GM19372 (cell line): ENCODE measurements around the gene GALNT13.

ENCODE experiments used
- ATAC-seq: cut with Tn5 transposase; IDR thresholded peaks from one replicate; pipeline ENCODE4 v1.9.1; 2021; ENCODE audit warnings: mild to moderate bottlenecking, low read depth, moderate library complexity; ENCODE audit not compliant: unreplicated experiment

GALNT13 gene

DNA sequence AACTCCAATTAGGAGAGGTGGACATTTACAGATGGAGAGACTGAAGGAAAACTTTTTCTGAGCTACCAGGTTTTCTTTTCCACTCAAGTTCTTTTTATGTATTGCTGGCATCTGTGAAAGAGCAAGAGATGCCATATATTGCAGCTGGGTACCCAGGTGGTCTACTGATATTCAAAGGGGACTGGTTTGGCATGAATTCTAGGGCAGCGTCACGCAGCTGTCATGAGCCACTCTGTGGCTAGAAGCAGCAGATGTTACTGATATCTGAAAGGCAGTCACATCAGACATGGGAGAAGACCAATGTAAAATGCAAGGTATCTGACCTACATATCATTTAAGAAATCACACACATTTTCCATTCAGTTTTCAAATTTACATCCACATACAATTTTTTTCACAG, 408.8 kb downstream of the GALNT13 start:
- ATAC-seq, result no peak

DNA sequence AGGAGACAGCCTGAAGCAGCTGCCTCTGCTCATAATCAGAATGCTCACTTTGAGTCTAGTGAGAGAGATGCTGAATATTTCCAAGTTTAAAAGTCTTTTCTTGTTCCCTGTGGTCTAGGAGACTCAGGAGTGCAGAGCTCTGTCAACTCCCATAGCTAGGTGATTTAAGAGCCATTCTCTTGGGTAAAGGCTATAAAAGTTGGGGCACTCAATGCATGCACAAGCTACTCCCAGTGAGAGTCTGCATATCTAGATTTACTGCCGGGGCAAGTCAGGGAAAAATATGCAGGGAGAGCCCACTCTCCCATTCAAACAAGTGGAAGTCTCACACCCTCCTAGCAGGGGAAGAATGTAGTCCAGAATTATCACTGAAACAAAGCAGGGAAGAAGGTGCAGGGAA, 418.1 kb downstream of the GALNT13 start:
- no peak for ATAC-seq

DNA sequence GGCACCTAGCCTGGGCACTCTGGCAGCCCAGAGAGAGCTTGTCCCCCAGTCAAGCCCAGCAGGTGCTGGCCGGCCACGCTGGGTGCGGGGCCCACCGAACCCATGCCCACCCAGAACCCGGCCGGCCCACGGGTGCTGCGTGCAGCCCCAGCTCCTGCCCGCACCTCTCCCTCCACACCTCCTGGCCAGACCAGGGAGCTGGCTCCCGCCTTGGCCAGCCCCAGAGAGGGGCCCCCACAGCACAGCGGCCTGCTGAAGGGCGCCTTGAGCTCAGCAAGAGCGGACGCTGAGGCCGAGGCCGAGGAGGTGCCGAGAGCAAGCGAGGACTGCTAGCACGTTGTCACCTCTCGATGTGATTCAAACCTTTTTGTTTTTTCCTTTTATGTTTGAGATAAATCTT, 419.8 kb downstream of the GALNT13 start:
- no peak for ATAC-seq

DNA sequence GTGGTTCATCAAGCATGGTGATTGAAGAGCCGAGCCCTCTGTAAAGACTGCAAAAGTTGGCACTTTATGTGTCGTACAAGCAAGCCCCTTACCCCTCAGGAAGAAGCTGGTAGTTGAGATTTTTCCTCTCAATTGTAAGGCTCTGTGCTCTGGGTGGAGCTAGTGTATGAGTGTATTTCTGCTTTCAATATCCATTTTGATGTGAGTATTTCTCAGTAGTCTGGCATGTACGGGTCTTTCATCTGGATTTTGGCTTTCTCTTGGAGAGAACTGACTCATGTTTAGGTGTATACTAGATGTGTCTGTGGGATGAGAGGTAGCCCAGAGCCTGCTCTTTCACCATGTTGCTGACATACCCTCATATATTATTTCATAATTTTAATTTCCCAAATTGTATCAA, 420.2 kb downstream of the GALNT13 start:
- ATAC-seq, result no peak

DNA sequence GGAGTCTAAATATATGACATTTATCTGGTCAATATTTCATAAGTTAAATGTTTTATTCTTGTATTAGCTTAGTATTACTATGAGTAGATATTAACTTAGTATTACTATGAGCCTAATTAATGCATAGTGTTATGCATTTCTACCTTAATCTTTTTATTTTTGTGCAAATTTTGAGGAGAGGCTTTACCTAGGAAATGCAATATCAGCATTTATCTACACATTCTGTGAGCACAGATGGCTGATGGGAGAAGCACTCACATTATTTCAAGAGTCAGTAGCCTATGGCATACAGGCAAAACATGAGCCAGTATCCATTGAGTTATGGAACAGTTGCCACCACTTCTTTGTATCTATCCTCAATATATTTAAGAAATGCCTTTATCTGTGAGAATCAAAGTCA, 422.1 kb downstream of the GALNT13 start:
- ATAC-seq, result no peak

DNA sequence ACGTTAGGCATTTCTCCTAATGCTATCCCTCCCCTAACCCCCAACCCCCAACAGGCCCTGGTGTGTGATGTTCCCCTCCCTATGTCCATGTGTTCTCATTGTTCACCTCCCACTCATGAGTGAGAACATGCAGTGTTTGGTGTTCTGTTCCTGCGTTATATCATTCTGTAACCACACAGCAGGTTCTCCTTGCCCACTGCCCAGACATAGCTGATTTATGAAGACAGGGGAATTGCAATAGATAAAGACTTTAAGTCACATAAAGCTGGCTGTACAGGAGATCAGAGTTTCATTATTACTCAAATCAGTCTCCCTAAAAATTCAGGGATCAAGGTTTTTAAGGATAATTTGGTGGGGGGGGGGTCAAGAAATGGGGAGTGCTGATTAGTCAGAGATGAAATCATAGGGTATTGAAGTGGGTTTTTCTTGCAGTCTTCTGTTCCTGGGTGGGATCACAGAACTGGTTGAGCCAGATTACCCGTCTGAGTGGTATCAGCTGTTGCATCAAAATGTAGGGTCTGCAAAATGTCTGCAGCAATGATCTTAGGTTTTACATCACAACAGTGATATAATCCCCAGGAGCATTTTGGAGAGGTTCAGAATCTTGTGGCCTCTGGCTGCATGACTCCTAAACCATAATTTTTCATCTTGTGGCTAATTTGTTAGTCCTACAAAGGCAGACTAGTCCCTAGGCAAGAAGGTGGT, 434.7 kb downstream of the GALNT13 start:
- ATAC-seq, result no peak

DNA sequence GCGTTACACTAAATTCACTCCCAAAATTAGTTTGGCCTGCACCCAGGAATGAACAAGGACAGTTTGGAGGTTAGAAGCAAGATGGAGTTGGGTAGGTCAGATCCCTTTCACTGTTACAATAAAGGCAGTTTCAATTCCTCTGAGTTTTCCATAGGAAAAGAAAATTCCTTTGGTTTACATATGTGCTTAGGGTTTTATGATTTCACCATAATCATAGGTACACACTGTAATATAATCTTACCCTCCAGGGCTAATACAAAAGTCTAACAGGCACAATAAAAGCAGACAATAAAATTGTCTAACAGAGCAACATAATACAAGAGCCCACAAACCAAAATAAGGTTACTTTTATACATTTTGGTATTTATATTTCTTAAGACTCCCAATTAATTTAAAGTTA, 435.3 kb downstream of the GALNT13 start:
- ATAC-seq, result no peak

DNA sequence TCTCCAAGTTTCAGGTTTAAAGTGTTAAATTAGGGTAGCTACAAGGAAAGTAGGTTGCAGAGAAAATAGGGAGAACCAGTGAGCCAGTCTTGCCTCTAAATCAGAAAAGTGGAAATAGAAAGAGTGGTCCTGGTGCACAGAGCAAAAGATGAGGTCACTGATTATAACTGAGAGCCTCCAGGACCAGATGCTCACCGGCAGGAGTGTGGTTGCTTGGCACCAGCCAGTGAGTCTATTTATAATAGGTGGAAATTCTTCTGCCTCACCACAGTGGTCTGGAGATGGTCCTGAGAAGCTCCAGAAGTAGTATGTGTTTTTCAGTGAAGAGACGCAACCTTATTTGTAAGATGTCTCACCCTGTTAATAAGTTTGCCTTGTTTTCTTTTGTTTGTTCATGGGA, 452.9 kb downstream of the GALNT13 start:
- ATAC-seq, result no peak

DNA sequence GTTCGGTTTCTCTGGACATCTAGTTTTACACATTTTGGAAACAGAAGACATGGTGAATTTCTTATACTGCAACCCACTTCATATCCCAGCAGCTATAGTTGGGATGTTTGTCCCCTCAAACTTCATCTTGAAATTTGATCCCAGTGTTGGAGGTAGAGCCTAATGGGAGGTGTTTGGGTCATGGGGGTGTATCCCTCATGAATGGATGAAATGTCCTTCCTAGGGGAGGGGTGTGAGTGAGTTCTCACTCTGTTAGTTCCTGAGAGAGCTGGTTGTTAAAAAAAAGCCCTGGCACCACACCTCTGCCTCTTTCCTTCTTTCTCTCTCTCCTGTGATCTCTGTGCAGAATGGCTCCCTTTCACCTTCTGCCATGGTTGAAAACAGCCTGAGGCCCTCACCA, 457.8 kb downstream of the GALNT13 start:
- ATAC-seq, result no peak

DNA sequence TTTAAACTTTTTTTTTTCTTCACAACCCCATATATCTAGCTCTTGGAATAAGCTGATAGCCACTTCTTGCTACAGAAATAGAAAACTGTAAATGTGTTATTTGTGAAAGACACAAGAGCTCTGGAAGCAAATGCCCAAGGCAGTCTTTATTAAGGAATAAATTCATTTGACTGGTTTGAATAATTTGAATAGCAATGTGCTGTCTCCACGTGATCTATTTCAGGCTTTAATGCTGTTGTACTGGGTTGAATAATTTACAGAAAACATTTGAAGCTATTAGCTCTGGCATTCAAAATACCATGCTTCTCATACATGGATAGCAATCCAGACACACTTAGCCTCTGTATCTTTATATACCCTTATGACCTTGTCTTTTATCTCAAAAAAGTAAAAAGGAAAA, 460.1 kb downstream of the GALNT13 start:
- no peak for ATAC-seq

DNA sequence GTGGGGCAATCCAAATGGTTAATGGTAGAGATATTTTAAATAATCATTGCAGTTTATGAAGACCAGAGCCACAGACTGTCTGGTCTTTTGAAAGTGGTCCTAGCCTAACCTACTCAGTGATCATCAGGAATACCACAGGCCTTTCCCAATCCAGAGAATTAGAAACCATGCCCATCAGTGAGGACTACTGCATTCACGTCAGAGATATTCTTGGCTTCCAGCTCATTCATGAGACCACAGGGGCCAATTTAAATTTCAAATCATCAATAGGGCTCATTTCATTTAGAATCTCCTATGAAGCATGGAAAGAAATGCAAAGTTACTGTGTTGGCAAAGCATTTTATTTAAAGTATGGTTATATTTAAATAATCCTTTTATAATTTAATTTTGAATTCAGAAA, 464.5 kb downstream of the GALNT13 start:
- no peak for ATAC-seq

DNA sequence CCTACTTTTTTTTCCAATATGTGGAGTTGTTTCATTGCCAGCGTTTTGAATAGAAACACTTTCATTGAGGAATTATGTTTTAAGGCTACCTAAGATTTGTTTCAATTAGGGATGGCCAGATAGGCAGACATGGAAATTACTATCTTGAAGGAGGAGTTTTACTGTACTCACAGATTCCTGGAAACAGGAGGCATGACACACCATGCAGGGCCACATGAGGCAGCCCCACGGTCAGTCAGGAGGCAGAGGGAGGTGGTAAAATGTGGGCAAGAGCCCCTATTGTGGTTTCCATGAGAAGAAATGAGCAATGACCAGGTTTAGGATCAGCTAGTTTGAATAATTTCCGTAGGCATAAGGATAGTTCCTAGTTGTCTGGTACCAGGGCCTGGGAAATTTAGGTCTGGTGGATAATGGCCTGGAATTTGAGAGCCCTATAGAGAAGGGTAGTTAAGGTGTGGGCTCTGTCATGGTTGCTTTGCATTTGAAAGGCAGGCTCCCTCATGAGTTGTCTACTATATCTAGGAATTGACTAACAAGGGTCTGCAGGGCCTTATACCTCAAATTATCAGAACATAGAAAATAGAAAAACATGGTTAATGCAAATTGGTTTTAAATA, 466.7 kb downstream of the GALNT13 start:
- no peak for ATAC-seq

DNA sequence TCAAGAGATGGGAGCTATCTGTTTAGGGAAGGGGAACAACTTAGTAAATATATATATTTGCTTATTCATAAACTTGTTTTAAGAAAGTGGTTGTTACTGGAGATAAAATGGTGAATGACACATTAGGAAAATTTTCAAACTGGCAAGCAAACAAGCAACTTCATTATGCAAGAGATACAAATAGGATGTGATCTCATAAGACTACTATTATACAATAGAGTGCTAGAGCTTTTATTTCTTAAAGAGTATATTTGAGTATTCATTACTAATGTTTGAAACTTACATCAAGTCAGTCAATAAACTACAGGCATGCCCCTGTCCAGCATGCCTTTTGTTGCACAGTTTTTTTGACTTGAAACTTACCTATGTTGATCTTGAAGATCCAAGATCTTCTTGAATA, 471.6 kb downstream of the GALNT13 start:
- no peak for ATAC-seq

DNA sequence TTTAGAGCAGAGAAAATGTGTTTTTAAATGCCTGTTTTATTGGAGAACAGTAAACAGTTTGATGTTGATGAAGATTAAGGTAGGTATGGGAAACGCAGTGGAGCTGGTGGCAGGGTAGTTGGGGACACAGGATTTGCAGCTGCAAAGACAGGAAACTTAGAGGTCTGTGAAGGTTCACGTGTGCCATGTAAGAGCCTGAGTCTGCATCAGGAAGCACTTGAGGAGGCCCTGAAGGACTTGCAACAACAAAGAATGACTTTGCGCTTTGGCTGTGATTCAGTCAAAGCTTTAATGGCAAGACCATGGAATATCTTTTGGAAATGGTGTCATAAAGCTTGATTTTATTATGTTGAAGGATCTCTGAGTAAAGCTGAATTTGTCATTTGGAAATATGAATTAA, 479.2 kb downstream of the GALNT13 start:
- ATAC-seq, result no peak

DNA sequence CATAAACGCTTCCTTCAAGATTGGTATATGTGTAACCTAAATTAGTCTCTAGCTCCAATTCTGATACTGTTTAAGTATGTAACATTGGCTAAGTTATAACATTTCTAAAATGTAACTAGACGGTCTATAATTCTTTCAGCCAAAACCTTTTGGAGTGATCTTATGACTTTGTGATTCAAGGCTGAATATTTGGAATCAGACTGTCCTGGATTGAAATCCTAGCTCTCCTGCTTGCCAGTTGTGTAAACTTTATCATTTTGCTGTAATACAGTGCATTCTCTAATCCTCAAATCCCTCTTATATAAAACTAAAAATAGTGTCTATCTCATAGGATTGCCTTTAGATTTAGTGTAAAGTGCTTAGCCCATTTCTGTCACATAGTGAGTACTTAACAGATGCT, 489.6 kb downstream of the GALNT13 start:
- no peak for ATAC-seq

DNA sequence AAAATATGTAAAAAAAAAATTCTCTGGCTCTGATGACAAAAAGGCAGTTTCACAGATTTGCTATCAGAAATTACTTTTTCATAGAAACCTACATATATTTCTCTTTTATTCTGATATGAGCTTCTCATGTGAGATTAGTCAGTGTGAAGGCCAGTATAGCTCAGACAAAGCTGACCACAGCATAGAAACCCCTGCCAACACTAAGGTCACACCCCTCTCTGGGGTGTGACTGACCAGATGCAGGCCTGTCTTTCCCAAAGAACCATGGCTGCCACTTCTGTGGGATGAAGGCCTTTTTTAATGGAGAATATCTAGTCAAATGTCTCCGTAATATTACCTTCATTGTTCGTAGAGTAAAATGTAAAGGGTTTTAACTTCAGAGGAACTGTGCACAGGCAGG, 496.4 kb downstream of the GALNT13 start:
- ATAC-seq, result no peak

DNA sequence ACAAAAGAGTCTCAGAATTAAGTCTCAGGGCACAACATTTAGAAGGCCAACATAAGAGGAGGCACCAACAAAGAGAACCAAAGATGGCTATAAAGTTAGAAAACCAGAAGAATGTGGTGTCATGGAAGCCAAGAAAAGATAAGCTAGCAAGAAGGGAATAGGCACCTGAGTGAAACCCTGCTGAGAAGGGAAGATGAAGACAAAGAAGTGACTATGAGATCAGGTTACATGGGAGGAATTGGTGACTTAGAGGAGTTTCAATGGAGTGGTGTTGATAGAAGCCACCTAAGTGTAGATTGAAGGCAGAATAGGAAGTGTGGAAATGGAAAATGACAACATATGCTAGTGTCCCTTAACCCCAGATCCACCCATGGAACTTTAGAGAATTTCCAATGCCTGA, 499.2 kb downstream of the GALNT13 start:
- ATAC-seq, result no peak

DNA sequence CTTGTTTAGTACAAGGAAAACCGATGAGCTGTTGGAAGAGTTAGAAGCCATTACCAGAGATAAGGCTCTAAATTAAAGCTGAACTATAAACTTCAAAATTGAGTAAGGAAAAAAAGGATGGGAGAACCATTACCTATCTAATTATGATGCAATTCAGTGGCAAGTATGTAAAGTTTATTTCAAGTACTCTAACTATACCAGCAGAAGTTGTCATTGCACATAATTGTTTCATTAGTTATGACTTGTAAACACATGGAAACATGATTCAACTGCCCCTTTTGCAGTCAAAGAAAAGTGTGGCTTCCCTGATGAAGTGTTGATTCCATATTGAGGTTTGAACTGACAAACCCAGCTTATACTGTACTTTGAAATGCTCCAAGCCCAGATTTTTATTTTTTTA, 502.7 kb downstream of the GALNT13 start:
- ATAC-seq, result no peak

DNA sequence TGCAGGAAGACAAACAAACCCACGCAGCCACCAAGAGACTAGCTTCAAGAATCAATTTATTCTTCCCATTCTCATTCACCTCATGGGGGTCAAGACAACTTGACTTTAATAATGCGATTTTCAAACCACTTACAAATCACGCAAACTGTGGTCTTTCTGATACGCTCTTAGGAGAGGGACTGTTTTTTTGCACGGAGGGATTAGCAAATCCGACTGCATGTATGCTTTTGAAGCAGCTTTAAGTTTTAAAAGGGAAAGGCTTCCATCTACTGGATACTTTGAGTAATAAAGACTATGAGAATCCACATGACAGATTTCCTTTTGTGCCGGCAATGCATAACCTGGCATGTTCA, 503.8 kb downstream of the GALNT13 start:
- no peak for ATAC-seq

DNA sequence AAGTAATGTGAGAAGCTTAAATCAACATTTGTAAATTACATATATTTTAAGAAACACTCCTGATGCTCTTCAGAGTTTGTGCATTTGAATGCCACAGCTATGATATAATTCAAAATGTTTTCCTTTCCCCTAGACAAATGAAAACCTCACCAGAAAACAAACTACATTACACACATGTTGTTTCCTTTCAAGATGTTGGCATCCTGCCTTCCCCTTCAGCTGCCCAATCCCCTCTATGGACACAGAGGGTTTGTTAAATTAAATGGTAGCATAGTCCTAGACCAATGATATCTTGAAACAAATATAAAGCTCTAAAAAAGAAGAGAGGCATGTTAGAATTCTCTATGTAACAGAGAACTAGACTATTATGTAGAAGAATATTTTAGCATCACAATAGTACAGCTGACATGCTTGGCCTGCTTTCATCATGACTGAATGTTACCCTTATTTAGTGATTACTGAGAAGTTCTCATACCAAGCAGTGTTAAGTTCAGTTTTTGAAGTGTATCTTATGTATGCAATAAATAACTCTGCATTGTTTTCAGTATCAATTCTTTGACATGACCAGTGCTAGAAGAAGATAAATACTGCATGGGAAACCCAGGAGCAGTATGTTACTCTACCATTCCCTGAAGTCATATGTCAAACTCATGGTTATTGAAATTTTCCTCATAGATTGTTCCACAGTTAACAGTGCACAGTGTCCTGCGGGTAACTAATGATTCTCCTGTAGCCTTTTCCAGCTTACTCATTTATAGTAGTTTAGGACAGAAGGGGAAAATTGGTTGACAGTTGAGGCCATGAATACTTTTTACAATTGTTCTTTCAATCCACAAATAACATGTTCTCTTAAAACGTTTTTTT, 510.4 kb downstream of the GALNT13 start:
- ATAC-seq, result no peak

DNA sequence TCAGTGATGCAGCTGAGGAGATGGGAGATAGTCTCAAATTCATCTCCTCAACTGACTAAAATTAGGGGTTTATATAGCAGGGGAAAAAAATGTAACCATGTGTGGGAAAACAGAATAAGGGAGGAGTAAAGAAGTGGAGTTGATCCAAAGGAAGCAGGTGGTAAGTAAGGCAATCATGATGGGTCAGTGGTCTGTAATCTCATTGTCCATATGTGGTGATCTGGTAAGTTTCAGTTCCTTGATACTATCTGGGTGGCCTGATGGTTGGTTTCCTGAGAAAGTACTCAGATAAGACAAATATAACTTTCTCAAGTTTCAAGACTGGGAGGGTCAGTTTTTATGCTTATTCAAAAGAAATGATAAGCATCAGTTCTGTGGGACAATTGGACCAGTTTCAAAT, 514.5 kb downstream of the GALNT13 start:
- ATAC-seq, result no peak

DNA sequence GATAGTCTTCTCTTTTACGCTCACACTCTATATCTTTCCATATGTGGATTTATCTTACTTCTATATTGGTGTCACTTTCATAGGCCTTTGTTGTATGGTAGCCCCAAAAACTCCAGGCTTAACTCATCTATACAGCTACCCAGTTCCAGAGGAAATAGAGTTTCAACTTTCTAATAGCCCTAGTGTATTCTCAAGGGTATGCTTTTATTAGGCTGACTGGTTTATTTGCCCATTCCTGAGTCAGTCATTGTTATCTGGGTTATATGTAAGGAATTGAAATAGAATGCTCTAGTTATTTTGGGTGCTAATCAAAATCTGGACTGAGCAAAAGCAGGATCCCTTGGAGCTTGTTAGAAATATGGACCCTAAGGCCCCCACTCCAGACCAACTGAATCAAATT, 519.3 kb downstream of the GALNT13 start:
- no peak for ATAC-seq
